GM23338 (cell line): ENCODE data around the gene PRUNE1. TPM values are rescaled to one million over a fixed set of nuclear protein-coding genes. Genes with fewer than 3 reads are reported as not detected.

Experiments used
- ATAC-seq: fragments of 200-7000 bp; cut with Tn5 transposase; 3 replicates; pipeline ENCODE4 v1.9.1; 2020
- DNase-seq: peaks from one replicate; pipeline ENCODE4 v3.0.0-alpha.2; 2015; ENCODE audit warnings: low spot score
- H2AFZ ChIP-seq: fragments of 200-600 bp; sonication (generic); 2 replicates; pipeline ENCODE4 v1.8.0; 2016; ENCODE audit warnings: antibody characterized with exemption, mild to moderate bottlenecking, moderate library complexity
- H3F3A ChIP-seq: fragments of 200-600 bp; sonication (generic); replicated peaks from 2 replicates; pipeline ENCODE4 v1.8.0; 2017; ENCODE audit warnings: antibody characterized with exemption, mixed run types, low read depth
- H3K27ac ChIP-seq: fragments of 200-600 bp; sonication (generic); 2 replicates; pipeline ENCODE4 v1.6.1; 2016; ENCODE audit warnings: low read depth
- H3K27me3 ChIP-seq: fragments of 200-600 bp; sonication (generic); 2 replicates; pipeline ENCODE4 v1.8.0; 2016; ENCODE audit warnings: mild to moderate bottlenecking, mixed run types, moderate library complexity; ENCODE audit not compliant: insufficient read depth
- H3K36me3 ChIP-seq: fragments of 200-600 bp; sonication (generic); 2 replicates; pipeline ENCODE4 v1.8.0; 2016; ENCODE audit warnings: mild to moderate bottlenecking; ENCODE audit not compliant: insufficient read depth
- H3K4me1 ChIP-seq: fragments of 200-600 bp; sonication (generic); 2 replicates; pipeline ENCODE4 v1.8.0; 2016; ENCODE audit warnings: mild to moderate bottlenecking, moderate library complexity; ENCODE audit not compliant: insufficient read depth
- H3K4me2 ChIP-seq: fragments of 200-600 bp; sonication (generic); 2 replicates; pipeline ENCODE4 v1.7.1; 2017; ENCODE audit warnings: mixed run types
- H3K4me3 ChIP-seq: fragments of 200-600 bp; sonication (generic); 2 replicates; pipeline ENCODE4 v1.6.1; 2016; ENCODE audit warnings: mixed run types
- H3K79me2 ChIP-seq: fragments of 200-600 bp; sonication (generic); replicated peaks from 2 replicates; pipeline ENCODE4 v1.8.0; 2017; ENCODE audit warnings: mild to moderate bottlenecking; ENCODE audit not compliant: insufficient read depth
- H3K9me2 ChIP-seq: fragments of 200-600 bp; sonication (generic); 2 replicates; pipeline ENCODE4 v1.8.0; 2017; ENCODE audit not compliant: insufficient read depth
- H4K20me1 ChIP-seq: fragments of 200-600 bp; sonication (generic); replicated peaks from 2 replicates; pipeline ENCODE4 v1.8.0; 2017; ENCODE audit warnings: mild to moderate bottlenecking; ENCODE audit not compliant: insufficient read depth
- H3K27ac Mint-ChIP-seq: 2 replicates; pipeline ENCODE4 v1.8.0; 2020; ENCODE audit warnings: inconsistent platforms, mild to moderate bottlenecking, moderate library complexity, mixed read lengths
- H3K27me3 Mint-ChIP-seq: 3 replicates; pipeline ENCODE4 v1.8.0; 2022; ENCODE audit warnings: low read depth, mild to moderate bottlenecking, moderate library complexity, mixed read lengths, inconsistent platforms; ENCODE audit not compliant: insufficient read depth, poor library complexity
- H3K36me3 Mint-ChIP-seq: 3 replicates; pipeline ENCODE4 v1.8.0; 2021; ENCODE audit warnings: low read depth, mild to moderate bottlenecking, inconsistent platforms, moderate library complexity, mixed read lengths
- H3K4me1 Mint-ChIP-seq: 3 replicates; pipeline ENCODE4 v1.8.0; 2020; ENCODE audit warnings: mild to moderate bottlenecking, inconsistent platforms, mixed read lengths
- H3K4me3 Mint-ChIP-seq: 3 replicates; pipeline ENCODE4 v1.8.0; 2021; ENCODE audit warnings: moderate library complexity, mild to moderate bottlenecking, inconsistent platforms, mixed read lengths
- H3K9me3 Mint-ChIP-seq: 3 replicates; pipeline ENCODE4 v1.8.0; 2020; ENCODE audit warnings: moderate library complexity, mild to moderate bottlenecking, inconsistent platforms, mixed read lengths
- CREB1 ChIP-seq: fragments of 250-450 bp; sonication (Bioruptor Pico); IDR thresholded peaks from 2 replicates; pipeline ENCODE4 v1.5.0; 2020; ENCODE audit warnings: low read depth, mild to moderate bottlenecking, moderate library complexity
- EZH2 ChIP-seq: fragments of 200-600 bp; sonication (generic); IDR thresholded peaks from one replicate; pipeline ENCODE4 v1.8.0; 2017; ENCODE audit warnings: antibody characterized with exemption, mild to moderate bottlenecking, low read depth; ENCODE audit not compliant: unreplicated experiment
- EZH2phosphoT487 ChIP-seq: fragments of 200-600 bp; sonication (generic); IDR thresholded peaks from one replicate; pipeline ENCODE4 v1.8.1; 2018; ENCODE audit warnings: antibody characterized with exemption; ENCODE audit not compliant: unreplicated experiment
- JUNB ChIP-seq: IDR thresholded peaks from one replicate; pipeline ENCODE4 v1.6.1; 2016; ENCODE audit warnings: antibody characterized with exemption; ENCODE audit not compliant: unreplicated experiment
- NANOG ChIP-seq: IDR thresholded peaks from 2 replicates; pipeline ENCODE4 v1.6.1; 2016; ENCODE audit warnings: antibody characterized with exemption, borderline replicate concordance
- POLR2AphosphoS5 ChIP-seq: IDR thresholded peaks from 2 replicates; pipeline ENCODE4 v1.6.1; 2016; ENCODE audit warnings: antibody characterized with exemption, low read depth
- ZNF114 ChIP-seq: fragments of 250-450 bp; sonication (Bioruptor Pico); IDR thresholded peaks from 2 replicates; pipeline ENCODE4 v1.5.0; 2020; ENCODE audit warnings: mild to moderate bottlenecking, moderate library complexity
- ZNF331 ChIP-seq: fragments of 250-450 bp; sonication (Bioruptor Pico); IDR thresholded peaks from 2 replicates; pipeline ENCODE4 v1.5.0; 2020; ENCODE audit warnings: low read depth, mild to moderate bottlenecking, moderate library complexity
- polyA plus RNA-seq: library from polyadenylated mRNA; unstranded; fragments of >200 nt; fragmentation: Nextera tagmentation; extraction: Ambion mirVana; gene quantifications from 2 replicates; pipeline ENCODE4 v1.2.1, GENCODE V29; 2016
- total RNA-seq: library from RNA; depleted of rRNA; stranded (reverse); fragments of >200 nt; shearing (Covaris generic); gene quantifications from 2 replicates; pipeline ENCODE4 v1.2.3, GENCODE V29; 2014
- TF ChIP-seq, protein P1 (sequence below): fragments of 250-450 bp; sonication (Bioruptor Pico); IDR thresholded peaks from 2 replicates; pipeline ENCODE4 v1.5.0; 2020; ENCODE audit warnings: mild to moderate bottlenecking, moderate library complexity
- TF ChIP-seq, protein P2 (sequence below): IDR thresholded peaks from one replicate; pipeline ENCODE4 v1.6.1; 2018; ENCODE audit warnings: antibody characterized with exemption; ENCODE audit not compliant: unreplicated experiment

Gene PRUNE1
- total and polyA plus RNA-seq, 2 experiments from 2014 or later = 14.7 to 33.2 TPM

DNA sequence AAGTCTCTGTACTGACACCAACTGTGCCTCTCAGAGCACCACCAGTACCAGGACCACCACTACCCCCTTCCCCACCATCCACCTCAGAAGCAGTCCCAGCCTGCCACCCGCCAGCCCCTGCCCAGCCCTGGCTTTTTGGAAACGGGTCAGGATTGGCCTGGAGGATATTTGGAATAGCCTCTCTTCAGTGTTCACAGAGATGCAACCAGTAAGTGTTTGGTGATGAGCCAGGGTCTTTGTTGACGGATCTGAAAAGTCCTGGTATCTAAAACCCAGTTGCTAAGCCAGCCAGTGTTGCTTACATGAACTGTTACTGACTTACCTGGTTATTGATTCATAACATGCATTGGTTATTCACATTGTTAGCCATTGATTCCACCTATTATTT is 40.4 kb downstream of the PRUNE1 start:
- ATAC-seq = no peak
- no peak for DNase-seq
- H3K4me1 ChIP-seq = peaks cover 5% of the 10 kb centered on the region; the same call in 1 of the 2 replicates
- TF ChIP-seq, protein P1, sequence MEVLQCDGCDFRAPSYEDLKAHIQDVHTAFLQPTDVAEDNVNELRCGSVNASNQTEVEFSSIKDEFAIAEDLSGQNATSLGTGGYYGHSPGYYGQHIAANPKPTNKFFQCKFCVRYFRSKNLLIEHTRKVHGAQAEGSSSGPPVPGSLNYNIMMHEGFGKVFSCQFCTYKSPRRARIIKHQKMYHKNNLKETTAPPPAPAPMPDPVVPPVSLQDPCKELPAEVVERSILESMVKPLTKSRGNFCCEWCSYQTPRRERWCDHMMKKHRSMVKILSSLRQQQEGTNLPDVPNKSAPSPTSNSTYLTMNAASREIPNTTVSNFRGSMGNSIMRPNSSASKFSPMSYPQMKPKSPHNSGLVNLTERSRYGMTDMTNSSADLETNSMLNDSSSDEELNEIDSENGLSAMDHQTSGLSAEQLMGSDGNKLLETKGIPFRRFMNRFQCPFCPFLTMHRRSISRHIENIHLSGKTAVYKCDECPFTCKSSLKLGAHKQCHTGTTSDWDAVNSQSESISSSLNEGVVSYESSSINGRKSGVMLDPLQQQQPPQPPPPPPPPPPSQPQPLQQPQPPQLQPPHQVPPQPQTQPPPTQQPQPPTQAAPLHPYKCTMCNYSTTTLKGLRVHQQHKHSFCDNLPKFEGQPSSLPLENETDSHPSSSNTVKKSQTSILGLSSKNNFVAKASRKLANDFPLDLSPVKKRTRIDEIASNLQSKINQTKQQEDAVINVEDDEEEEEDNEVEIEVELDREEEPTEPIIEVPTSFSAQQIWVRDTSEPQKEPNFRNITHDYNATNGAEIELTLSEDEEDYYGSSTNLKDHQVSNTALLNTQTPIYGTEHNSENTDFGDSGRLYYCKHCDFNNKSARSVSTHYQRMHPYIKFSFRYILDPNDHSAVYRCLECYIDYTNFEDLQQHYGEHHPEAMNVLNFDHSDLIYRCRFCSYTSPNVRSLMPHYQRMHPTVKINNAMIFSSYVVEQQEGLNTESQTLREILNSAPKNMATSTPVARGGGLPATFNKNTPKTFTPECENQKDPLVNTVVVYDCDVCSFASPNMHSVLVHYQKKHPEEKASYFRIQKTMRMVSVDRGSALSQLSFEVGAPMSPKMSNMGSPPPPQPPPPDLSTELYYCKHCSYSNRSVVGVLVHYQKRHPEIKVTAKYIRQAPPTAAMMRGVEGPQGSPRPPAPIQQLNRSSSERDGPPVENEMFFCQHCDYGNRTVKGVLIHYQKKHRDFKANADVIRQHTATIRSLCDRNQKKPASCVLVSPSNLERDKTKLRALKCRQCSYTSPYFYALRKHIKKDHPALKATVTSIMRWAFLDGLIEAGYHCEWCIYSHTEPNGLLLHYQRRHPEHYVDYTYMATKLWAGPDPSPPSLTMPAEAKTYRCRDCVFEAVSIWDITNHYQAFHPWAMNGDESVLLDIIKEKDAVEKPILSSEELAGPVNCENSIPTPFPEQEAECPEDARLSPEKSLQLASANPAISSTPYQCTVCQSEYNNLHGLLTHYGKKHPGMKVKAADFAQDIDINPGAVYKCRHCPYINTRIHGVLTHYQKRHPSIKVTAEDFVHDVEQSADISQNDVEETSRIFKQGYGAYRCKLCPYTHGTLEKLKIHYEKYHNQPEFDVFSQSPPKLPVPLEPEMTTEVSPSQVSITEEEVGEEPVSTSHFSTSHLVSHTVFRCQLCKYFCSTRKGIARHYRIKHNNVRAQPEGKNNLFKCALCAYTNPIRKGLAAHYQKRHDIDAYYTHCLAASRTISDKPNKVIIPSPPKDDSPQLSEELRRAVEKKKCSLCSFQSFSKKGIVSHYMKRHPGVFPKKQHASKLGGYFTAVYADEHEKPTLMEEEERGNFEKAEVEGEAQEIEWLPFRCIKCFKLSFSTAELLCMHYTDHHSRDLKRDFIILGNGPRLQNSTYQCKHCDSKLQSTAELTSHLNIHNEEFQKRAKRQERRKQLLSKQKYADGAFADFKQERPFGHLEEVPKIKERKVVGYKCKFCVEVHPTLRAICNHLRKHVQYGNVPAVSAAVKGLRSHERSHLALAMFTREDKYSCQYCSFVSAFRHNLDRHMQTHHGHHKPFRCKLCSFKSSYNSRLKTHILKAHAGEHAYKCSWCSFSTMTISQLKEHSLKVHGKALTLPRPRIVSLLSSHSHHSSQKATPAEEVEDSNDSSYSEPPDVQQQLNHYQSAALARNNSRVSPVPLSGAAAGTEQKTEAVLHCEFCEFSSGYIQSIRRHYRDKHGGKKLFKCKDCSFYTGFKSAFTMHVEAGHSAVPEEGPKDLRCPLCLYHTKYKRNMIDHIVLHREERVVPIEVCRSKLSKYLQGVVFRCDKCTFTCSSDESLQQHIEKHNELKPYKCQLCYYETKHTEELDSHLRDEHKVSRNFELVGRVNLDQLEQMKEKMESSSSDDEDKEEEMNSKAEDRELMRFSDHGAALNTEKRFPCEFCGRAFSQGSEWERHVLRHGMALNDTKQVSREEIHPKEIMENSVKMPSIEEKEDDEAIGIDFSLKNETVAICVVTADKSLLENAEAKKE (CRISPR knock-in tag) = 0 out of 2 replicates have a peak, but pooled peaks have one; percentile 5
- TF ChIP-seq JUNB (no peak), POLR2AphosphoS5 (no peak), NANOG (no peak)
- H3K27me3 ChIP-seq = no peaks in the 10 kb centered on the region
- H3K36me3 ChIP-seq = peaks cover 25% of the 10 kb centered on the region
- peaks cover 3% of the 10 kb centered on the region for H4K20me1 ChIP-seq
- H3K27me3 Mint-ChIP-seq = peaks cover 8% of the 10 kb centered on the region
- H3K79me2 ChIP-seq = no peaks in the 10 kb centered on the region
- H2AFZ ChIP-seq = no peak overlapping the region
- H3K9me2 ChIP-seq = no peaks in the 10 kb centered on the region
- H3K9me3 Mint-ChIP-seq = no peaks in the 10 kb centered on the region
- peak overlapping the region; percentile 99 for H3K4me2 ChIP-seq
- H3K27ac Mint-ChIP-seq = peak overlapping the region; percentile 96; the same call in 1 of the 2 replicates
- H3K4me3 ChIP-seq = peak overlapping the region; percentile 95
- H3K4me3 Mint-ChIP-seq = peak overlapping the region; percentile 94
- H3K27ac ChIP-seq = no peak overlapping the region
- H3K4me1 Mint-ChIP-seq = peaks cover 9% of the 10 kb centered on the region; the same call in 2 of the 3 replicates
- H3K36me3 Mint-ChIP-seq = peaks cover 27% of the 10 kb centered on the region
- H3F3A ChIP-seq = peaks cover 35% of the 10 kb centered on the region

DNA sequence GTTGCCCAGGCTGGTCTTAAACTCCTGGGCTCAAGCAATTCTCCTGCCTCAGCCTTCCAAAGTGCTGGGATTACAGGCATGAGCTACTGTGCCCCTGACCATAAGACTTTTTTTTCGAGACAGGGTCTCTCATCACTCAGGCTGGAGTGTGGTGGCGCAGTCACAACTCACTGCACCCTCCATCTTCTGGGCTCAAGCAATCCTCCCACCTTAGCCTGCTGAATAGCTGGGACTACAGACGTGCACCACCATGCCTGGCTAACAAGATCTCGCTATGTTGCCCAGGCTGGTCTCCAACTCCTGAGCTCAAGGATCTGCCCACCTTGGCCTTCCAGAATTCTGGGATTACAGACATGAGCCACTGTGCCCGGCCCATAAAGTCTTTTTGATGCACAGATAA is 41.2 kb downstream of the PRUNE1 start:
- Histone ChIP-seq H3F3A (peaks cover 38% of the 10 kb centered on the region), H3K36me3 (peaks cover 33% of the 10 kb centered on the region), H3K9me2 (no peaks in the 10 kb centered on the region), H4K20me1 (peaks cover 6% of the 10 kb centered on the region), H3K79me2 (no peaks in the 10 kb centered on the region), H3K27me3 (no peaks in the 10 kb centered on the region), H3K4me1 (peaks cover 5% of the 10 kb centered on the region; the same call in 1 of the 2 replicates), H3K4me3 (no peak overlapping the region), H3K27ac (no peak overlapping the region), H2AFZ (no peak overlapping the region), H3K4me2 (no peak overlapping the region)
- H3K9me3 Mint-ChIP-seq = no peaks in the 10 kb centered on the region
- H3K4me3 Mint-ChIP-seq = 0 out of 3 replicates have a peak overlapping the region, but pooled peaks have one; percentile 36
- peaks cover 9% of the 10 kb centered on the region; the same call in 2 of the 3 replicates for H3K4me1 Mint-ChIP-seq
- peaks cover 35% of the 10 kb centered on the region for H3K36me3 Mint-ChIP-seq
- DNase-seq (no peak), ATAC-seq (no peak)
- H3K27ac Mint-ChIP-seq = no peak overlapping the region
- H3K27me3 Mint-ChIP-seq = peaks cover 8% of the 10 kb centered on the region
- no peak for TF ChIP-seq JUNB
- no peak for TF ChIP-seq EZH2phosphoT487
- TF ChIP-seq POLR2AphosphoS5 = no peak; the same call in 1 of the 2 replicates
- no peak for TF ChIP-seq NANOG
- no peak for TF ChIP-seq ZNF331 (CRISPR knock-in tag)
- no peak for TF ChIP-seq EZH2
- no peak for TF ChIP-seq ZNF114
- TF ChIP-seq CREB1 (CRISPR knock-in tag) = no peak
- TF ChIP-seq, protein P2, sequence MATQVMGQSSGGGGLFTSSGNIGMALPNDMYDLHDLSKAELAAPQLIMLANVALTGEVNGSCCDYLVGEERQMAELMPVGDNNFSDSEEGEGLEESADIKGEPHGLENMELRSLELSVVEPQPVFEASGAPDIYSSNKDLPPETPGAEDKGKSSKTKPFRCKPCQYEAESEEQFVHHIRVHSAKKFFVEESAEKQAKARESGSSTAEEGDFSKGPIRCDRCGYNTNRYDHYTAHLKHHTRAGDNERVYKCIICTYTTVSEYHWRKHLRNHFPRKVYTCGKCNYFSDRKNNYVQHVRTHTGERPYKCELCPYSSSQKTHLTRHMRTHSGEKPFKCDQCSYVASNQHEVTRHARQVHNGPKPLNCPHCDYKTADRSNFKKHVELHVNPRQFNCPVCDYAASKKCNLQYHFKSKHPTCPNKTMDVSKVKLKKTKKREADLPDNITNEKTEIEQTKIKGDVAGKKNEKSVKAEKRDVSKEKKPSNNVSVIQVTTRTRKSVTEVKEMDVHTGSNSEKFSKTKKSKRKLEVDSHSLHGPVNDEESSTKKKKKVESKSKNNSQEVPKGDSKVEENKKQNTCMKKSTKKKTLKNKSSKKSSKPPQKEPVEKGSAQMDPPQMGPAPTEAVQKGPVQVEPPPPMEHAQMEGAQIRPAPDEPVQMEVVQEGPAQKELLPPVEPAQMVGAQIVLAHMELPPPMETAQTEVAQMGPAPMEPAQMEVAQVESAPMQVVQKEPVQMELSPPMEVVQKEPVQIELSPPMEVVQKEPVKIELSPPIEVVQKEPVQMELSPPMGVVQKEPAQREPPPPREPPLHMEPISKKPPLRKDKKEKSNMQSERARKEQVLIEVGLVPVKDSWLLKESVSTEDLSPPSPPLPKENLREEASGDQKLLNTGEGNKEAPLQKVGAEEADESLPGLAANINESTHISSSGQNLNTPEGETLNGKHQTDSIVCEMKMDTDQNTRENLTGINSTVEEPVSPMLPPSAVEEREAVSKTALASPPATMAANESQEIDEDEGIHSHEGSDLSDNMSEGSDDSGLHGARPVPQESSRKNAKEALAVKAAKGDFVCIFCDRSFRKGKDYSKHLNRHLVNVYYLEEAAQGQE = no peak
